H1 (cell line): Measurements from ENCODE around the gene KCTD7. TPM values are rescaled to one million over a fixed set of nuclear protein-coding genes. Genes with fewer than 3 reads are reported as not detected.

Source experiments
- BACH1 ChIP-seq: IDR thresholded peaks from 2 replicates; pipeline ENCODE4 v1.6.1; 2012; ENCODE audit warnings: low read length, improper control_type of control experiment
- polyA plus RNA-seq, 7 experiments: library from polyadenylated mRNA; depleted of rRNA in 3 of 7; stranded (reverse) in 5 of 7; unstranded in 2 of 7; fragments of >200 nt in 5 of 7; fragments of 200-250 nt in 2 of 7; gene quantifications; 1 replicate in 5 of 7; 2 replicates in 1 of 7; 4 replicates in 1 of 7; pipeline versions ENCODE4 v1.2.1 to v1.2.3, GENCODE V29; 2011 to 2013; ENCODE audit warnings: missing spikeins in 2 of 7, mixed read lengths in 2 of 7
- total RNA-seq: library from RNA; stranded (reverse); fragmentation: NEBNext Ultra II Directional; extraction: Animal tissue kit (Norgen Biotek cat#: 25700); gene quantifications from 2 replicates; pipeline ENCODE4 v1.2.1, GENCODE V29; 2021
- TF ChIP-seq, protein P1 (sequence below): fragments of 300-600 bp; sonication (generic); IDR thresholded peaks from 2 replicates; pipeline ENCODE4 v1.7.1; 2012; ENCODE audit warnings: low read length, moderate library complexity, mild to moderate bottlenecking, inconsistent platforms; ENCODE audit not compliant: insufficient replicate concordance
- TF ChIP-seq, protein P2 (sequence below): IDR thresholded peaks from 2 replicates; pipeline ENCODE4 v1.6.1; 2012; ENCODE audit warnings: low read length, inconsistent platforms

The KCTD7 gene
- total and polyA plus RNA-seq, 2 of the 8 experiments (the other 6 are each of a cell fraction or from before 2014, with no cell fraction given): 8.6 to 11.9 TPM

GRCh38 chr7:66586181-66586580 is 42.5 kb upstream of the KCTD7 start (continued):
- TF ChIP-seq, protein P1, sequence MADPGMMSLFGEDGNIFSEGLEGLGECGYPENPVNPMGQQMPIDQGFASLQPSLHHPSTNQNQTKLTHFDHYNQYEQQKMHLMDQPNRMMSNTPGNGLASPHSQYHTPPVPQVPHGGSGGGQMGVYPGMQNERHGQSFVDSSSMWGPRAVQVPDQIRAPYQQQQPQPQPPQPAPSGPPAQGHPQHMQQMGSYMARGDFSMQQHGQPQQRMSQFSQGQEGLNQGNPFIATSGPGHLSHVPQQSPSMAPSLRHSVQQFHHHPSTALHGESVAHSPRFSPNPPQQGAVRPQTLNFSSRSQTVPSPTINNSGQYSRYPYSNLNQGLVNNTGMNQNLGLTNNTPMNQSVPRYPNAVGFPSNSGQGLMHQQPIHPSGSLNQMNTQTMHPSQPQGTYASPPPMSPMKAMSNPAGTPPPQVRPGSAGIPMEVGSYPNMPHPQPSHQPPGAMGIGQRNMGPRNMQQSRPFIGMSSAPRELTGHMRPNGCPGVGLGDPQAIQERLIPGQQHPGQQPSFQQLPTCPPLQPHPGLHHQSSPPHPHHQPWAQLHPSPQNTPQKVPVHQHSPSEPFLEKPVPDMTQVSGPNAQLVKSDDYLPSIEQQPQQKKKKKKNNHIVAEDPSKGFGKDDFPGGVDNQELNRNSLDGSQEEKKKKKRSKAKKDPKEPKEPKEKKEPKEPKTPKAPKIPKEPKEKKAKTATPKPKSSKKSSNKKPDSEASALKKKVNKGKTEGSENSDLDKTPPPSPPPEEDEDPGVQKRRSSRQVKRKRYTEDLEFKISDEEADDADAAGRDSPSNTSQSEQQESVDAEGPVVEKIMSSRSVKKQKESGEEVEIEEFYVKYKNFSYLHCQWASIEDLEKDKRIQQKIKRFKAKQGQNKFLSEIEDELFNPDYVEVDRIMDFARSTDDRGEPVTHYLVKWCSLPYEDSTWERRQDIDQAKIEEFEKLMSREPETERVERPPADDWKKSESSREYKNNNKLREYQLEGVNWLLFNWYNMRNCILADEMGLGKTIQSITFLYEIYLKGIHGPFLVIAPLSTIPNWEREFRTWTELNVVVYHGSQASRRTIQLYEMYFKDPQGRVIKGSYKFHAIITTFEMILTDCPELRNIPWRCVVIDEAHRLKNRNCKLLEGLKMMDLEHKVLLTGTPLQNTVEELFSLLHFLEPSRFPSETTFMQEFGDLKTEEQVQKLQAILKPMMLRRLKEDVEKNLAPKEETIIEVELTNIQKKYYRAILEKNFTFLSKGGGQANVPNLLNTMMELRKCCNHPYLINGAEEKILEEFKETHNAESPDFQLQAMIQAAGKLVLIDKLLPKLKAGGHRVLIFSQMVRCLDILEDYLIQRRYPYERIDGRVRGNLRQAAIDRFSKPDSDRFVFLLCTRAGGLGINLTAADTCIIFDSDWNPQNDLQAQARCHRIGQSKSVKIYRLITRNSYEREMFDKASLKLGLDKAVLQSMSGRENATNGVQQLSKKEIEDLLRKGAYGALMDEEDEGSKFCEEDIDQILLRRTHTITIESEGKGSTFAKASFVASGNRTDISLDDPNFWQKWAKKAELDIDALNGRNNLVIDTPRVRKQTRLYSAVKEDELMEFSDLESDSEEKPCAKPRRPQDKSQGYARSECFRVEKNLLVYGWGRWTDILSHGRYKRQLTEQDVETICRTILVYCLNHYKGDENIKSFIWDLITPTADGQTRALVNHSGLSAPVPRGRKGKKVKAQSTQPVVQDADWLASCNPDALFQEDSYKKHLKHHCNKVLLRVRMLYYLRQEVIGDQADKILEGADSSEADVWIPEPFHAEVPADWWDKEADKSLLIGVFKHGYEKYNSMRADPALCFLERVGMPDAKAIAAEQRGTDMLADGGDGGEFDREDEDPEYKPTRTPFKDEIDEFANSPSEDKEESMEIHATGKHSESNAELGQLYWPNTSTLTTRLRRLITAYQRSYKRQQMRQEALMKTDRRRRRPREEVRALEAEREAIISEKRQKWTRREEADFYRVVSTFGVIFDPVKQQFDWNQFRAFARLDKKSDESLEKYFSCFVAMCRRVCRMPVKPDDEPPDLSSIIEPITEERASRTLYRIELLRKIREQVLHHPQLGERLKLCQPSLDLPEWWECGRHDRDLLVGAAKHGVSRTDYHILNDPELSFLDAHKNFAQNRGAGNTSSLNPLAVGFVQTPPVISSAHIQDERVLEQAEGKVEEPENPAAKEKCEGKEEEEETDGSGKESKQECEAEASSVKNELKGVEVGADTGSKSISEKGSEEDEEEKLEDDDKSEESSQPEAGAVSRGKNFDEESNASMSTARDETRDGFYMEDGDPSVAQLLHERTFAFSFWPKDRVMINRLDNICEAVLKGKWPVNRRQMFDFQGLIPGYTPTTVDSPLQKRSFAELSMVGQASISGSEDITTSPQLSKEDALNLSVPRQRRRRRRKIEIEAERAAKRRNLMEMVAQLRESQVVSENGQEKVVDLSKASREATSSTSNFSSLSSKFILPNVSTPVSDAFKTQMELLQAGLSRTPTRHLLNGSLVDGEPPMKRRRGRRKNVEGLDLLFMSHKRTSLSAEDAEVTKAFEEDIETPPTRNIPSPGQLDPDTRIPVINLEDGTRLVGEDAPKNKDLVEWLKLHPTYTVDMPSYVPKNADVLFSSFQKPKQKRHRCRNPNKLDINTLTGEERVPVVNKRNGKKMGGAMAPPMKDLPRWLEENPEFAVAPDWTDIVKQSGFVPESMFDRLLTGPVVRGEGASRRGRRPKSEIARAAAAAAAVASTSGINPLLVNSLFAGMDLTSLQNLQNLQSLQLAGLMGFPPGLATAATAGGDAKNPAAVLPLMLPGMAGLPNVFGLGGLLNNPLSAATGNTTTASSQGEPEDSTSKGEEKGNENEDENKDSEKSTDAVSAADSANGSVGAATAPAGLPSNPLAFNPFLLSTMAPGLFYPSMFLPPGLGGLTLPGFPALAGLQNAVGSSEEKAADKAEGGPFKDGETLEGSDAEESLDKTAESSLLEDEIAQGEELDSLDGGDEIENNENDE: no peak
- TF ChIP-seq BACH1: no peak
- TF ChIP-seq, protein P2, sequence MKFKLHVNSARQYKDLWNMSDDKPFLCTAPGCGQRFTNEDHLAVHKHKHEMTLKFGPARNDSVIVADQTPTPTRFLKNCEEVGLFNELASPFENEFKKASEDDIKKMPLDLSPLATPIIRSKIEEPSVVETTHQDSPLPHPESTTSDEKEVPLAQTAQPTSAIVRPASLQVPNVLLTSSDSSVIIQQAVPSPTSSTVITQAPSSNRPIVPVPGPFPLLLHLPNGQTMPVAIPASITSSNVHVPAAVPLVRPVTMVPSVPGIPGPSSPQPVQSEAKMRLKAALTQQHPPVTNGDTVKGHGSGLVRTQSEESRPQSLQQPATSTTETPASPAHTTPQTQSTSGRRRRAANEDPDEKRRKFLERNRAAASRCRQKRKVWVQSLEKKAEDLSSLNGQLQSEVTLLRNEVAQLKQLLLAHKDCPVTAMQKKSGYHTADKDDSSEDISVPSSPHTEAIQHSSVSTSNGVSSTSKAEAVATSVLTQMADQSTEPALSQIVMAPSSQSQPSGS: no peak
- TF ChIP-seq, all 59 proteins: peak for 0
